Stomach (tissue), 9 donors: Measurements from ENCODE around the gene TRIM61. TPM values are rescaled to one million over a fixed set of nuclear protein-coding genes. Genes with fewer than 3 reads are reported as not detected.

Experiments used
- DNase-seq, 2 donors: peaks; one replicate each; pipeline versions ENCODE4 v3.0.0 to v3.0.0-alpha.2; 2013 to 2019
- H3K27ac ChIP-seq, 5 donors: fragments of 200-600 bp in 4 of 5; sonication (generic) in 4 of 5; one replicate each; pipeline ENCODE4 v1.5.1; 2013 to 2019; ENCODE audit warnings: mild to moderate bottlenecking in 1 of 5, moderate library complexity in 1 of 5
- H3K27me3 ChIP-seq, 3 donors: fragments of 200-600 bp; sonication (generic); one replicate each; pipeline ENCODE4 v1.5.1; 2017 to 2019; ENCODE audit warnings: mixed run types in 1 of 3
- H3K36me3 ChIP-seq, 4 donors: fragments of 200-600 bp; sonication (generic); 1 replicate in 3 of 4; 2 replicates in 1 of 4; pipeline ENCODE4 v1.5.1; 2016 to 2019
- H3K4me1 ChIP-seq, 4 donors: fragments of 200-600 bp; sonication (generic); one replicate each; pipeline ENCODE4 v1.5.1; 2016 to 2019
- H3K4me3 ChIP-seq, 4 donors: fragments of 200-600 bp; sonication (generic) in 3 of 4; one replicate each; pipeline ENCODE4 v1.5.1; 2016 to 2019; ENCODE audit warnings: mild to moderate bottlenecking in 1 of 4
- H3K9me3 ChIP-seq, 4 donors: fragments of 200-600 bp; sonication (generic); one replicate each; pipeline ENCODE4 v1.5.1; 2016 to 2019
- EP300 ChIP-seq: sonication (generic); formaldehyde crosslinking; IDR thresholded peaks from one replicate; pipeline ENCODE4 v1.6.1; 2017; ENCODE audit warnings: antibody characterized with exemption
- POLR2A ChIP-seq, 4 donors: fragments of 450-650 bp; IDR thresholded peaks; one replicate each; pipeline ENCODE4 v1.6.1; 2016; ENCODE audit warnings: antibody characterized with exemption in 4 of 4, control low read depth in 2 of 4, mild to moderate bottlenecking in 1 of 4, moderate library complexity in 1 of 4
- POLR2AphosphoS5 ChIP-seq, 3 donors: sonication (generic); formaldehyde crosslinking; IDR thresholded peaks; one replicate each; pipeline ENCODE4 v1.6.1; 2016; ENCODE audit warnings: antibody characterized with exemption in 3 of 3
- WGBS, 5 donors: extraction: QIAGEN DNeasy Blood & Tissue Kit in 3 of 5; methylation state at CpG; one replicate each; pipeline versions ENCODE4 v1.1.5 to v1.1.7; 2013 to 2018; 5-methylcytosine and 5-hydroxymethylcytosine counted together
- intact Hi-C: fragments of 100-400 bp; cut with DNase I; formaldehyde crosslinking; loops from one replicate; pipeline ENCODE4 v1.15.1; 2023; ENCODE audit warnings: low total_unique reads
- polyA plus RNA-seq, 3 donors: library from polyadenylated mRNA; stranded (reverse); fragments of 200-250 nt; gene quantifications; one replicate each; pipeline ENCODE4 v1.2.3, GENCODE V29; 2013
- total RNA-seq, 5 donors: library from RNA; depleted of rRNA; stranded (reverse); fragments of >200 nt; gene quantifications; one replicate each; pipeline versions ENCODE4 v1.1.0 to v1.2.3, GENCODE V29; 2014 to 2016
- TF ChIP-seq, protein P1 (sequence below), 7 experiments: fragments of 450-650 bp in 4 of 7; fragments of 200-600 bp in 3 of 7; sonication (generic) in 3 of 7; IDR thresholded peaks; one replicate each; pipeline ENCODE4 v1.5.1; 2016 to 2019; ENCODE audit warnings: antibody characterized with exemption in 7 of 7, control low read depth in 2 of 7, mild to moderate bottlenecking in 1 of 7
- donor health status: healthy with polysubstance abuse.
- donor health status: Bipolar disorder and iron deficiency.
- donor health status: healthy.

Gene TRIM61
- total and polyA plus RNA-seq, 8 donors: 0.25 to 3.6 (median 0.61) TPM; not detected in 3

DNA sequence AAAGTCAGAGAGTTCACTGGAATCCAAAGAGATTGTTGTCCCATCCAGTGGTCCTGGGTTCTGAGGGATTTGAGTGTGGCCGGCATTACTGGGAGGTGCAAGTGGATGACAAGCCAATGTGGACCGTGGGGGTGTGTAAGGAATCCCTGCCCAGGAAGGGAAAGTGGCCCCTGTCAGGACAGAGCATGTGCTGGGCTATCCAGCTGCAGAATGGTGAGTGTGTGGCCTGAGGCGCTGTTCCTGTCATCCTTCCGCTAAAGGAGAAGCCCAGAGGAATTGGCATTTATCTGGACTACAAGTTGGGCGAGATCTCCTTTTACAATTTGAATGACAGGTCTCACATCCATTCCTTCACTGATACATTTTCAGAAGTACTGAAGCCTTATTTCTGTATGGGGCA lies 33.9 kb upstream of the TRIM61 start:
- no peak for TF ChIP-seq POLR2A (IDR thresholded peaks at IDR 0.05)
- TF ChIP-seq EP300: no peak
- TF ChIP-seq, protein P1, sequence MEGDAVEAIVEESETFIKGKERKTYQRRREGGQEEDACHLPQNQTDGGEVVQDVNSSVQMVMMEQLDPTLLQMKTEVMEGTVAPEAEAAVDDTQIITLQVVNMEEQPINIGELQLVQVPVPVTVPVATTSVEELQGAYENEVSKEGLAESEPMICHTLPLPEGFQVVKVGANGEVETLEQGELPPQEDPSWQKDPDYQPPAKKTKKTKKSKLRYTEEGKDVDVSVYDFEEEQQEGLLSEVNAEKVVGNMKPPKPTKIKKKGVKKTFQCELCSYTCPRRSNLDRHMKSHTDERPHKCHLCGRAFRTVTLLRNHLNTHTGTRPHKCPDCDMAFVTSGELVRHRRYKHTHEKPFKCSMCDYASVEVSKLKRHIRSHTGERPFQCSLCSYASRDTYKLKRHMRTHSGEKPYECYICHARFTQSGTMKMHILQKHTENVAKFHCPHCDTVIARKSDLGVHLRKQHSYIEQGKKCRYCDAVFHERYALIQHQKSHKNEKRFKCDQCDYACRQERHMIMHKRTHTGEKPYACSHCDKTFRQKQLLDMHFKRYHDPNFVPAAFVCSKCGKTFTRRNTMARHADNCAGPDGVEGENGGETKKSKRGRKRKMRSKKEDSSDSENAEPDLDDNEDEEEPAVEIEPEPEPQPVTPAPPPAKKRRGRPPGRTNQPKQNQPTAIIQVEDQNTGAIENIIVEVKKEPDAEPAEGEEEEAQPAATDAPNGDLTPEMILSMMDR (IDR thresholded peaks at IDR 0.05): no peak
- no peak for TF ChIP-seq POLR2AphosphoS5 (IDR thresholded peaks at IDR 0.05)
- H3K27ac ChIP-seq: no peak overlapping the region
- H3K4me3 ChIP-seq: no peak overlapping the region
- 80 to 94% (median 86%) methylated on average over 4 to 5 of the region's 5 CpGs for WGBS, 5 donors
- intact Hi-C loops: no loop called here
- DNase-seq: no peak
- no peaks in the 10 kb centered on the region for H3K27me3 ChIP-seq
- H3K4me1 ChIP-seq: no peaks in the 10 kb centered on the region
- H3K36me3 ChIP-seq: no peaks in the 10 kb centered on the region
- no peaks in the 10 kb centered on the region for H3K9me3 ChIP-seq

DNA sequence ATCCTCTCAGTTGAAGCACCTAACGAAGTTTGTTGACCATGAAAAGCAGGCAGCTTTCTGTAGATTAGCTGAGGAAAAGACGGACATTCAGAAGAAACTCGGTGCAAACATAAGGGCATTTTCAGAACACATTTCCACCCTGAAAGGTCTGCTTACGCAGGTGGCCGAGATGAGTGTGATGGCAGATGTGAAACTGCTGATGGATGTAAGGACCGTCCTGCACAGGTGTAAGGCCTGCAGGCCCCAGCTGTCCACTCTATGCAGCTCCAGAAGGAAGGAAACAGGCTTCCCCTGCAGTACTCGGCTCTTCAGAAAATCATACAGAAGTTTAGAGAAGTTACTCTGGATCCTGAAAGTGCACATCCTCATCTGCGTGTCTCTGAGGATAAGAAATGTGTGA lies 33.5 kb upstream of the TRIM61 start:
- H3K4me1 ChIP-seq: no peaks in the 10 kb centered on the region
- intact Hi-C loops: no loop called here
- 70 to 83% (median 80%) methylated on average over 8 of the region's 8 CpGs for WGBS, 5 donors
- no peaks in the 10 kb centered on the region for H3K27me3 ChIP-seq
- H3K27ac ChIP-seq: no peak overlapping the region
- no peak overlapping the region for H3K4me3 ChIP-seq
- DNase-seq: no peak
- no peaks in the 10 kb centered on the region for H3K36me3 ChIP-seq
- no peaks in the 10 kb centered on the region for H3K9me3 ChIP-seq
- TF ChIP-seq EP300 (no peak), POLR2AphosphoS5 (IDR thresholded peaks at IDR 0.05) (no peak), POLR2A (IDR thresholded peaks at IDR 0.05) (no peak)
- TF ChIP-seq, protein P1 (IDR thresholded peaks at IDR 0.05): no peak

DNA sequence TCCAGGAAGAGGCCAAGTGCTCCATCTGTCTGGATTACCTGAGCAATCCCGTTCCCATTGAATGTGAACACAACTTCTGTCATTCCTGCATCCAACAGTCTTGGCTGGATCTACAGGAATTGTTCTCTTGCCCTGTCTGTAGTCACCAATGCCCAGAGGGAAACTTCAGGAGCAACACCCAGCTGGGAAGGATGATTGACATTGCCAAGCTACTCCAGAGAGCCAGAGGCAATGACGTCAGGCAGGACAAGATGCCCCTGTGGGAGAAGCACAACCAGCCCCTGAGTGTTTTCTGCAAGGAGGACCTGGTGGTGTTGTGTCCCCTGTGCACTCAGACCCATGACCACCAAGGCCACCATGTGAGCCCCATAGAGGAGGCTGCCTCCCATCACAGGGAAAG lies 33.0 kb upstream of the TRIM61 start:
- Histone ChIP-seq H3K4me3 (no peak overlapping the region), H3K27ac (no peak overlapping the region), H3K4me1 (no peaks in the 10 kb centered on the region), H3K36me3 (no peaks in the 10 kb centered on the region), H3K9me3 (no peaks in the 10 kb centered on the region), H3K27me3 (no peaks in the 10 kb centered on the region)
- no peak for DNase-seq
- 63 to 85% (median 80%) methylated on average over 1 to 2 of the region's 2 CpGs for WGBS, 5 donors
- intact Hi-C loops: no loop called here
- TF ChIP-seq, protein P1 (IDR thresholded peaks at IDR 0.05): no peak
- TF ChIP-seq POLR2A (IDR thresholded peaks at IDR 0.05): no peak

DNA sequence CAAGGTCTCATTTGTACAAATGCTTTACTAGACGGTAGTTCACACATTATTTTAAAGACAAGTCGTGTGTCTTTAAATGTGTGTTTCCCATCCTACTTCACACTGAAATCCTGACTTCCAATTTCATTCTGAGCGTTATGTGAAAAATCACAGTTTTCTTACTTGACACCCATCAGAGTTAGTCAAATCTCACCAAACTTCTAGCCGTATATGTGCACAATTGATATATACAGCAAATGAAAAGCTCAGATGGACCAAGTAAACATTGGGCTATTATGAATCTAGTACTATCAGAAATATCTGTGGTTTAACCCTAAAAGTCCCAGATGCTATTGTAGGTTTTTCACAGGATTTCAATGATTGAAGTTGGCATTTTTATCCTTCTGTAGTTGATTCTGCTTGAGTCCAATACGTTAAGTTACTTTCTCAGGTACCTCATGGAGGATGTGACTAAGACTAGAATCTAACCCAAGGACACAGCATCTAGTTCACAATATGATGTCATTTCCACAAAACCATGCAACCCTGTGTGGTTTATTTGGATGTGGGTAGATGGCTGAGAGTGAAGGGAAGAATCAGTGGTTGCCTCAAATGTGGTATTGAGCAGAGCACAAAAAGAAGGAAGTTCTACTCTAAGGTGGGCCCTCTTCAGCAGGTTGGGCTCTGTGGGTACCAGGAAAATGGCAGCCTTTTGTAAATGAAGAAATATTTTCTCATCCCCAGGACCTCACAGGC lies 32.2 kb upstream of the TRIM61 start:
- H3K9me3 ChIP-seq: no peaks in the 10 kb centered on the region
- H3K4me3 ChIP-seq: no peak overlapping the region
- H3K4me1 ChIP-seq: no peaks in the 10 kb centered on the region
- TF ChIP-seq POLR2A (IDR thresholded peaks at IDR 0.05) (no peak), EP300 (no peak), POLR2AphosphoS5 (IDR thresholded peaks at IDR 0.05) (no peak)
- TF ChIP-seq, protein P1 (IDR thresholded peaks at IDR 0.05): no peak
- DNase-seq: no peak
- WGBS, 5 donors: 64 to 70% (median 65%) methylated on average over 5 of the region's 5 CpGs
- H3K27ac ChIP-seq: no peak overlapping the region
- intact Hi-C loops: no loop called here
- H3K36me3 ChIP-seq: no peaks in the 10 kb centered on the region
- H3K27me3 ChIP-seq: no peaks in the 10 kb centered on the region
